NCI-H774 (cell line): ENCODE data around the gene MLLT10.

ENCODE experiments used
- DNase-seq: peaks from one replicate; lab custom pipeline; 2025; lab: John Stamatoyannopoulos, UW

Gene MLLT10

GRCh38 chr10:21638681-21639080, 104.6 kb downstream of the MLLT10 start:
- DNase-seq: no peak

GRCh38 chr10:21648040-21648439, 114.0 kb downstream of the MLLT10 start:
- no peak for DNase-seq

- no peak for DNase-seq
Observed at GRCh38 chr10:21649454-21649872, 115.4 kb downstream of the MLLT10 start.

- no peak for DNase-seq
Observed at GRCh38 chr10:21650353-21650752, 116.3 kb downstream of the MLLT10 start.

GRCh38 chr10:21655236-21655635, 121.2 kb downstream of the MLLT10 start:
- DNase-seq: no peak

GRCh38 chr10:21655687-21656086, 121.7 kb downstream of the MLLT10 start:
- no peak for DNase-seq

- DNase-seq: no peak
Observed at GRCh38 chr10:21661087-21661486, 127.1 kb downstream of the MLLT10 start.

- DNase-seq: no peak
Observed at GRCh38 chr10:21661935-21662334, 127.9 kb downstream of the MLLT10 start.

GRCh38 chr10:21662635-21663034, 128.6 kb downstream of the MLLT10 start:
- no peak for DNase-seq

GRCh38 chr10:21668831-21669230, 134.8 kb downstream of the MLLT10 start:
- no peak for DNase-seq

GRCh38 chr10:21670391-21670790, 136.4 kb downstream of the MLLT10 start:
- no peak for DNase-seq

- DNase-seq: no peak
Observed at GRCh38 chr10:21673668-21674067, 139.6 kb downstream of the MLLT10 start.

- DNase-seq: no peak
Observed at GRCh38 chr10:21675157-21675796, 141.2 kb downstream of the MLLT10 start.

- no peak for DNase-seq
Observed at GRCh38 chr10:21677551-21677950, 143.5 kb downstream of the MLLT10 start.

GRCh38 chr10:21681156-21681555, 147.1 kb downstream of the MLLT10 start:
- no peak for DNase-seq

- DNase-seq: no peak
Observed at GRCh38 chr10:21687266-21688008, 153.4 kb downstream of the MLLT10 start.

- DNase-seq: no peak
Observed at GRCh38 chr10:21688009-21688332, 153.9 kb downstream of the MLLT10 start.

- DNase-seq: no peak
Observed at GRCh38 chr10:21688870-21689269, 154.8 kb downstream of the MLLT10 start.

- no peak for DNase-seq
Observed at GRCh38 chr10:21689881-21690280, 155.8 kb downstream of the MLLT10 start.

GRCh38 chr10:21692916-21693315, 158.9 kb downstream of the MLLT10 start:
- no peak for DNase-seq

GRCh38 chr10:21693418-21693817, 159.4 kb downstream of the MLLT10 start:
- no peak for DNase-seq

- DNase-seq: no peak
Observed at GRCh38 chr10:21694631-21695030, 160.6 kb downstream of the MLLT10 start.

- no peak for DNase-seq
Observed at GRCh38 chr10:21696302-21696701, 162.3 kb downstream of the MLLT10 start.

GRCh38 chr10:21699575-21699974, 165.5 kb downstream of the MLLT10 start:
- no peak for DNase-seq
